ENCODE results near the gene SLC9A3. TPM values are rescaled to one million over a fixed set of nuclear protein-coding genes. Genes with fewer than 3 reads are reported as not detected.

Gene SLC9A3
- total RNA-seq, 1 experiment from 2014 or later = 1.5 TPM

DNA sequence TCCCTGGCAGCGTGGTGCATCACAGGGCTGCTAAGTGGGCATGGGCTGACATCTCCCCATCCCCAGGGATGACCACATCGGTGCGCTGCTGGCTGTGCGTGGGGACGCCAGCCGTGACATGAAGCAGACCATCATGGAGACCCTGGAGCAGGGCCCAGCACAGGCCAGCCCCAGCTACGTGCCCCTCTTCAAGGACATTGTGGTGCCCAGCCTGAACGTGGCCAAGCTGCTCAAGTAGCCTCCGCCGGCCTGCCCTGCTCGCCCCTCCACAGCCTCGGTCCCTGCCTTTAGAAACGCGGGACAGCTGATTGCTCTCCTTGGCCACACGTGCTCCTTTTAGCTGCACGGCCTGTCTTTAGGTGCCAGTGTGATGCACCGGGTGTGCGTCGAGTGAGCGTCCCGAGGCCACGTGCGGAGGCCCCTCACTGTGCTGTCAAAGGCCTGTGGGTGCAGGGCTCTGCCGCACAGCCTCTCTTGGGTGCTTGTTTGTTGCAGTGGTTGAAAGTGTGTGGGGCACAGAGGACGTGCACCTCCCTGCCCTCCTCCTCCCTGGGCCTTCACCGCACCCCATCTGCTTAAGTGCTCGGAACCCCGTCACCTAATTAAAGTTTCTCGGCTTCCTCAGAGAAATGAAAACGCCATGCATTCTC is 57.5 kb downstream of the SLC9A3 start:
- Histone ChIP-seq H3K79me2 (ENCODE audit: insufficient read depth, low read length) (peaks cover 12% of the 10 kb centered on the region), H3K27ac (ENCODE audit: low read depth, low read length) (no peak overlapping the region), H3K4me3 (replicated peaks in 1 of 2; ENCODE audit: low read depth in 1 of 2, low read length in 2 of 2) (no peak overlapping the region), H4K20me1 (ENCODE audit: insufficient read depth) (peaks cover 3% of the 10 kb centered on the region; the same call in 1 of the 2 replicates), H3K36me3 (ENCODE audit: control insufficient read depth in 1 of 2, insufficient read depth in 2 of 2, low read length in 2 of 2) (peaks cover 11 to 18% of the 10 kb centered on the region in 2 experiments; a peak in 3 of 4 replicates), H3K9me3 (ENCODE audit: control insufficient read depth in 1 of 2, insufficient read depth in 1 of 2, low read depth in 1 of 2, low read length in 2 of 2) (no peaks in the 10 kb centered on the region), H3K9me2 (ENCODE audit: insufficient read depth) (no peaks in the 10 kb centered on the region), H3K4me1 (ENCODE audit: control insufficient read depth in 1 of 2, insufficient read depth in 2 of 2, low read length in 2 of 2) (peaks cover 5% of the 10 kb centered on the region in 2 experiments; a peak in 3 of 4 replicates), H2AFZ (ENCODE audit: low read depth, low read length, poor library complexity, severe bottlenecking) (no peak overlapping the region), H3K27me3 (ENCODE audit: insufficient read depth, low read length) (no peaks in the 10 kb centered on the region), H3K9ac (ENCODE audit: low read length) (no peak overlapping the region), H3K4me2 (ENCODE audit: low read length) (no peak overlapping the region)
- intact Hi-C loops (cut with micrococcal nuclease) = no loop called here
- DNase-seq (ENCODE audit: low read depth, low spot score) = no peak
- ChIA-PET POLR2A (no interaction called here), CTCF (no interaction called here), RAD21 (ENCODE audit: low non-redundant PET in 1 of 2, low total read pairs in 2 of 2, uncharacterized antibody in 2 of 2, unreplicated experiment in 2 of 2) (no interaction called here)
- ATAC-seq = no peak
- TF ChIP-seq, protein P1, sequence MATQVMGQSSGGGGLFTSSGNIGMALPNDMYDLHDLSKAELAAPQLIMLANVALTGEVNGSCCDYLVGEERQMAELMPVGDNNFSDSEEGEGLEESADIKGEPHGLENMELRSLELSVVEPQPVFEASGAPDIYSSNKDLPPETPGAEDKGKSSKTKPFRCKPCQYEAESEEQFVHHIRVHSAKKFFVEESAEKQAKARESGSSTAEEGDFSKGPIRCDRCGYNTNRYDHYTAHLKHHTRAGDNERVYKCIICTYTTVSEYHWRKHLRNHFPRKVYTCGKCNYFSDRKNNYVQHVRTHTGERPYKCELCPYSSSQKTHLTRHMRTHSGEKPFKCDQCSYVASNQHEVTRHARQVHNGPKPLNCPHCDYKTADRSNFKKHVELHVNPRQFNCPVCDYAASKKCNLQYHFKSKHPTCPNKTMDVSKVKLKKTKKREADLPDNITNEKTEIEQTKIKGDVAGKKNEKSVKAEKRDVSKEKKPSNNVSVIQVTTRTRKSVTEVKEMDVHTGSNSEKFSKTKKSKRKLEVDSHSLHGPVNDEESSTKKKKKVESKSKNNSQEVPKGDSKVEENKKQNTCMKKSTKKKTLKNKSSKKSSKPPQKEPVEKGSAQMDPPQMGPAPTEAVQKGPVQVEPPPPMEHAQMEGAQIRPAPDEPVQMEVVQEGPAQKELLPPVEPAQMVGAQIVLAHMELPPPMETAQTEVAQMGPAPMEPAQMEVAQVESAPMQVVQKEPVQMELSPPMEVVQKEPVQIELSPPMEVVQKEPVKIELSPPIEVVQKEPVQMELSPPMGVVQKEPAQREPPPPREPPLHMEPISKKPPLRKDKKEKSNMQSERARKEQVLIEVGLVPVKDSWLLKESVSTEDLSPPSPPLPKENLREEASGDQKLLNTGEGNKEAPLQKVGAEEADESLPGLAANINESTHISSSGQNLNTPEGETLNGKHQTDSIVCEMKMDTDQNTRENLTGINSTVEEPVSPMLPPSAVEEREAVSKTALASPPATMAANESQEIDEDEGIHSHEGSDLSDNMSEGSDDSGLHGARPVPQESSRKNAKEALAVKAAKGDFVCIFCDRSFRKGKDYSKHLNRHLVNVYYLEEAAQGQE (IDR thresholded peaks at IDR 0.05; ENCODE audit: low read depth) = no peak
- no peak for TF ChIP-seq EGR1 (IDR thresholded peaks at IDR 0.05; ENCODE audit: low read depth)
- no peak for TF ChIP-seq SP1 (IDR thresholded peaks at IDR 0.05; ENCODE audit: low read depth)
- no peak for TF ChIP-seq CBX3 (IDR thresholded peaks at IDR 0.05; ENCODE audit: low read depth)
- no TSS peak for BruUV-seq (replicated peaks)
